ENCODE measurements around the gene SELENOO. TPM values are rescaled to one million over a fixed set of nuclear protein-coding genes. Genes with fewer than 3 reads are reported as not detected.

The SELENOO gene
- total RNA-seq, 1 experiment from 2014 or later, result 34.3 TPM

GRCh38 chr22:50264946-50265669 lies 64.3 kb downstream of the SELENOO start:
- Histone ChIP-seq H3K27me3 (ENCODE audit: control insufficient read depth, insufficient read depth, low read length) (no peaks in the 10 kb centered on the region), H3K27ac (ENCODE audit: low read length) (no peak overlapping the region), H3K4me1 (ENCODE audit: control insufficient read depth, insufficient read depth, low read length) (peaks cover 21% of the 10 kb centered on the region), H3K4me3 (ENCODE audit: low read depth in 2 of 2, low read length in 2 of 2) (no peak overlapping the region), H3K9me3 (ENCODE audit: control insufficient read depth, insufficient read depth, low read depth, low read length) (no peaks in the 10 kb centered on the region), H3K36me3 (ENCODE audit: control insufficient read depth, insufficient read depth, low read length) (no peaks in the 10 kb centered on the region; the same call in 1 of the 2 replicates)
- ATAC-seq (no peak), DNase-seq (ENCODE audit: low read depth, low spot score) (no peak)
- TF ChIP-seq POLR2AphosphoS5 (IDR thresholded peaks at IDR 0.05; ENCODE audit: low read depth, low read length), result no peak
- no peak for TF ChIP-seq CTCF (IDR thresholded peaks at IDR 0.05)
- BruUV-seq (replicated peaks), result TSS peak; percentile 65
- ChIA-PET CTCF (no interaction called here), POLR2A (no interaction called here)
- intact Hi-C loops (cut with micrococcal nuclease; ENCODE audit: unreplicated experiment) (no loop called here), in situ Hi-C loops (cut with HindIII; ENCODE audit: low pct_unique_long_range_greater_than_20kb, low sequenced_read_pairs) (no loop called here)

DNA sequence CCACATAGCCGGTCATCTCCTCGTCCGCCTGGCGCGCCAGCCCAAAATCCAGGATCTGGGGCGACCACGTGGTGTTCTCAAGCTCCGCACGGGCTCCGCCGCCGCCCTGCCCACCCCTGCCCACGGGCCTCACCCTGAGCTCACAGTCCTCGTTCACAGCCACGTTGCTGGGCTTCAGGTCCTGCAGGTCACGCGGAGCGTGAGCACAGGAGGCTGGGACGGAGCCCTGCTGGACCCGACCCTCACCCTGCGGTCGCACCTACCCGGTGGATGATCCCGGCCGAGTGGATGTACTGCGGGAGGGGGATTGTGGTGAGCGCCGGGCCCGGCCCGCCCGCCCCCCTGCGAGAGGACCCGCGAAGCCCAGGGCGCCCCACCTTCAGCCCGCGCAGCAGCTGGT lies 66.2 kb downstream of the SELENOO start:
- H3K27me3 ChIP-seq (ENCODE audit: control insufficient read depth, insufficient read depth, low read length), result no peaks in the 10 kb centered on the region
- TF ChIP-seq, protein P1, sequence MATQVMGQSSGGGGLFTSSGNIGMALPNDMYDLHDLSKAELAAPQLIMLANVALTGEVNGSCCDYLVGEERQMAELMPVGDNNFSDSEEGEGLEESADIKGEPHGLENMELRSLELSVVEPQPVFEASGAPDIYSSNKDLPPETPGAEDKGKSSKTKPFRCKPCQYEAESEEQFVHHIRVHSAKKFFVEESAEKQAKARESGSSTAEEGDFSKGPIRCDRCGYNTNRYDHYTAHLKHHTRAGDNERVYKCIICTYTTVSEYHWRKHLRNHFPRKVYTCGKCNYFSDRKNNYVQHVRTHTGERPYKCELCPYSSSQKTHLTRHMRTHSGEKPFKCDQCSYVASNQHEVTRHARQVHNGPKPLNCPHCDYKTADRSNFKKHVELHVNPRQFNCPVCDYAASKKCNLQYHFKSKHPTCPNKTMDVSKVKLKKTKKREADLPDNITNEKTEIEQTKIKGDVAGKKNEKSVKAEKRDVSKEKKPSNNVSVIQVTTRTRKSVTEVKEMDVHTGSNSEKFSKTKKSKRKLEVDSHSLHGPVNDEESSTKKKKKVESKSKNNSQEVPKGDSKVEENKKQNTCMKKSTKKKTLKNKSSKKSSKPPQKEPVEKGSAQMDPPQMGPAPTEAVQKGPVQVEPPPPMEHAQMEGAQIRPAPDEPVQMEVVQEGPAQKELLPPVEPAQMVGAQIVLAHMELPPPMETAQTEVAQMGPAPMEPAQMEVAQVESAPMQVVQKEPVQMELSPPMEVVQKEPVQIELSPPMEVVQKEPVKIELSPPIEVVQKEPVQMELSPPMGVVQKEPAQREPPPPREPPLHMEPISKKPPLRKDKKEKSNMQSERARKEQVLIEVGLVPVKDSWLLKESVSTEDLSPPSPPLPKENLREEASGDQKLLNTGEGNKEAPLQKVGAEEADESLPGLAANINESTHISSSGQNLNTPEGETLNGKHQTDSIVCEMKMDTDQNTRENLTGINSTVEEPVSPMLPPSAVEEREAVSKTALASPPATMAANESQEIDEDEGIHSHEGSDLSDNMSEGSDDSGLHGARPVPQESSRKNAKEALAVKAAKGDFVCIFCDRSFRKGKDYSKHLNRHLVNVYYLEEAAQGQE (IDR thresholded peaks at IDR 0.05; ENCODE audit: insufficient read depth in 1 of 2, low read depth in 2 of 2, low read length in 1 of 2), result no peak
- TF ChIP-seq SIN3A (IDR thresholded peaks at IDR 0.05; ENCODE audit: borderline replicate concordance, insufficient read depth, low read depth, low read length), result no peak
- no peak for TF ChIP-seq CTCF (IDR thresholded peaks at IDR 0.05)
- TF ChIP-seq TCF7L2 (IDR thresholded peaks at IDR 0.05; ENCODE audit: low read depth, low read length), result no peak
- no peak for TF ChIP-seq POLR2AphosphoS5 (IDR thresholded peaks at IDR 0.05; ENCODE audit: low read depth, low read length)
- intact Hi-C loops (cut with micrococcal nuclease; ENCODE audit: unreplicated experiment) (no loop called here), in situ Hi-C loops (cut with HindIII; ENCODE audit: low pct_unique_long_range_greater_than_20kb, low sequenced_read_pairs) (no loop called here)
- no peak for DNase-seq (ENCODE audit: low read depth, low spot score)
- CTCF ChIA-PET, result no interaction called here
- H3K36me3 ChIP-seq (ENCODE audit: control insufficient read depth, insufficient read depth, low read length), result no peaks in the 10 kb centered on the region
- peaks cover 20% of the 10 kb centered on the region for H3K4me1 ChIP-seq (ENCODE audit: control insufficient read depth, insufficient read depth, low read length)
- H3K27ac ChIP-seq (ENCODE audit: low read length), result no peak overlapping the region
- H3K9me3 ChIP-seq (ENCODE audit: control insufficient read depth, insufficient read depth, low read depth, low read length), result no peaks in the 10 kb centered on the region
- no TSS peak for BruUV-seq (replicated peaks)
- no peak for ATAC-seq
- POLR2A ChIA-PET, result no interaction called here
- H3K4me3 ChIP-seq (ENCODE audit: low read depth in 2 of 2, low read length in 2 of 2), result no peak overlapping the region

Other genes starting within 250 kb of the SELENOO start
- gene PIM3, start 240.2 kb upstream of the SELENOO start, total RNA-seq (2021; ENCODE audit: unreplicated experiment), result 58.2 TPM
- 0.82 TPM for gene IL17REL, start 188.2 kb upstream of the SELENOO start, total RNA-seq (2021; ENCODE audit: unreplicated experiment)
- not detected for gene TTLL8, start 142.7 kb upstream of the SELENOO start, total RNA-seq (2021; ENCODE audit: unreplicated experiment)
- not detected for gene MLC1, start 115.6 kb upstream of the SELENOO start, total RNA-seq (2021; ENCODE audit: unreplicated experiment)
- 0.10 TPM for gene MOV10L1, start 111.0 kb upstream of the SELENOO start, total RNA-seq (2021; ENCODE audit: unreplicated experiment)
- gene PANX2, start 30.3 kb upstream of the SELENOO start, total RNA-seq (2021; ENCODE audit: unreplicated experiment), result 0.77 TPM
- gene TRABD, start 15.1 kb upstream of the SELENOO start, total RNA-seq (2021; ENCODE audit: unreplicated experiment), result 55.7 TPM
- gene TUBGCP6, start 44.0 kb downstream of the SELENOO start, total RNA-seq (2021; ENCODE audit: unreplicated experiment), result 31.3 TPM
- 71.3 TPM for gene HDAC10, start 50.3 kb downstream of the SELENOO start, total RNA-seq (2021; ENCODE audit: unreplicated experiment)
- 74.6 TPM for gene MAPK12, start 60.7 kb downstream of the SELENOO start, total RNA-seq (2021; ENCODE audit: unreplicated experiment)
- 77.7 TPM for gene MAPK11, start 69.4 kb downstream of the SELENOO start, total RNA-seq (2021; ENCODE audit: unreplicated experiment)
- gene PLXNB2, start 106.6 kb downstream of the SELENOO start, total RNA-seq (2021; ENCODE audit: unreplicated experiment), result 227 TPM
- gene DENND6B, start 126.0 kb downstream of the SELENOO start, total RNA-seq (2021; ENCODE audit: unreplicated experiment), result 5.8 TPM
- gene PPP6R2, start 142.3 kb downstream of the SELENOO start, total RNA-seq (2021; ENCODE audit: unreplicated experiment), result 52.8 TPM